ENCODE measurements around the gene CECR2. TPM values are rescaled to one million over a fixed set of nuclear protein-coding genes. Genes with fewer than 3 reads are reported as not detected.

The CECR2 gene
- polyA plus RNA-seq, 1 donor from 2014 or later = 2.1 TPM

GRCh38 chr22:17590586-17590985, 221.3 kb downstream of the CECR2 start:
- Histone ChIP-seq H3K4me2 (ENCODE audit: low read length) (no peak overlapping the region), H3K9me3 (ENCODE audit: low read length) (no peaks in the 10 kb centered on the region), H3K9ac (ENCODE audit: low read length) (no peak overlapping the region), H3K36me3 (ENCODE audit: insufficient read depth, low read length) (no peaks in the 10 kb centered on the region), H2AFZ (ENCODE audit: low read depth, low read length) (no peak overlapping the region), H3K4me3 (ENCODE audit: low read length) (no peak overlapping the region), H3K27me3 (ENCODE audit: insufficient read depth, low read depth, low read length) (no peaks in the 10 kb centered on the region), H3K9me2 (ENCODE audit: insufficient read depth, low read length) (no peaks in the 10 kb centered on the region), H3K79me2 (replicated peaks; ENCODE audit: insufficient read depth, low read length) (no peaks in the 10 kb centered on the region), H3F3A (ENCODE audit: insufficient read depth, low read length, poor library complexity, severe bottlenecking) (no peaks in the 10 kb centered on the region), H3K27ac (ENCODE audit: low read length) (no peak overlapping the region), H4K20me1 (ENCODE audit: insufficient read depth) (no peaks in the 10 kb centered on the region)
- TF ChIP-seq CTCF (IDR thresholded peaks at IDR 0.05; ENCODE audit: poor library complexity, severe bottlenecking) (no peak), EZH2 (IDR thresholded peaks at IDR 0.05; ENCODE audit: borderline replicate concordance, insufficient read depth, low read length, poor library complexity, severe bottlenecking) (no peak), REST (IDR thresholded peaks at IDR 0.05; ENCODE audit: borderline replicate concordance) (no peak), SMC3 (conservative IDR thresholded peaks at IDR 0.05; ENCODE audit: poor library complexity) (no peak), TAF1 (IDR thresholded peaks at IDR 0.05; ENCODE audit: low read depth) (no peak), POLR2AphosphoS5 (IDR thresholded peaks at IDR 0.05) (no peak)

GRCh38 chr22:17592201-17592600, 222.9 kb downstream of the CECR2 start:
- Histone ChIP-seq H3K36me3 (ENCODE audit: insufficient read depth, low read length) (no peaks in the 10 kb centered on the region), H3K9me3 (ENCODE audit: low read length) (no peaks in the 10 kb centered on the region), H3F3A (ENCODE audit: insufficient read depth, low read length, poor library complexity, severe bottlenecking) (no peaks in the 10 kb centered on the region), H3K4me3 (ENCODE audit: low read length) (no peak overlapping the region), H3K4me2 (ENCODE audit: low read length) (no peak overlapping the region), H4K20me1 (ENCODE audit: insufficient read depth) (no peaks in the 10 kb centered on the region), H3K27ac (ENCODE audit: low read length) (no peak overlapping the region), H2AFZ (ENCODE audit: low read depth, low read length) (no peak overlapping the region), H3K9me2 (ENCODE audit: insufficient read depth, low read length) (no peaks in the 10 kb centered on the region), H3K27me3 (ENCODE audit: insufficient read depth, low read depth, low read length) (no peaks in the 10 kb centered on the region), H3K79me2 (replicated peaks; ENCODE audit: insufficient read depth, low read length) (no peaks in the 10 kb centered on the region), H3K9ac (ENCODE audit: low read length) (no peak overlapping the region)
- TF ChIP-seq REST (IDR thresholded peaks at IDR 0.05; ENCODE audit: borderline replicate concordance) = no peak
- TF ChIP-seq MXI1 (conservative IDR thresholded peaks at IDR 0.05; ENCODE audit: poor library complexity, severe bottlenecking) = no peak
- no peak for TF ChIP-seq RAD21 (conservative IDR thresholded peaks at IDR 0.05)
- TF ChIP-seq TAF1 (IDR thresholded peaks at IDR 0.05; ENCODE audit: low read depth) = no peak
- no peak for TF ChIP-seq EP300 (conservative IDR thresholded peaks at IDR 0.05; ENCODE audit: poor library complexity, severe bottlenecking)
- TF ChIP-seq EZH2 (IDR thresholded peaks at IDR 0.05; ENCODE audit: borderline replicate concordance, insufficient read depth, low read length, poor library complexity, severe bottlenecking) = no peak
- no peak for TF ChIP-seq POLR2AphosphoS5 (IDR thresholded peaks at IDR 0.05)
